Osteocyte (in vitro differentiated cells): ENCODE measurements around the gene KCNQ4. TPM values are rescaled to one million over a fixed set of nuclear protein-coding genes. Genes with fewer than 3 reads are reported as not detected.

ENCODE experiments used
- DNase-seq: peaks from one replicate; pipeline ENCODE4 v3.0.0; 2021; ENCODE audit warnings: mixed read lengths; ENCODE audit not compliant: unreplicated experiment; ENCODE audit errors: extremely low spot score
- H3K27ac Mint-ChIP-seq: one replicate; pipeline ENCODE4 v1.8.0; 2021; ENCODE audit warnings: mild to moderate bottlenecking, mixed read lengths; ENCODE audit not compliant: unreplicated experiment
- H3K27me3 Mint-ChIP-seq: one replicate; pipeline ENCODE4 v1.8.0; 2021; ENCODE audit warnings: mixed read lengths; ENCODE audit not compliant: unreplicated experiment
- H3K36me3 Mint-ChIP-seq: one replicate; pipeline ENCODE4 v1.8.0; 2021; ENCODE audit warnings: mixed read lengths; ENCODE audit not compliant: unreplicated experiment
- H3K4me1 Mint-ChIP-seq: one replicate; pipeline ENCODE4 v1.8.0; 2021; ENCODE audit warnings: mixed read lengths; ENCODE audit not compliant: unreplicated experiment
- H3K4me3 Mint-ChIP-seq: one replicate; pipeline ENCODE4 v1.8.0; 2021; ENCODE audit warnings: mild to moderate bottlenecking, moderate library complexity, mixed read lengths; ENCODE audit not compliant: unreplicated experiment
- H3K9me3 Mint-ChIP-seq: one replicate; pipeline ENCODE4 v1.8.0; 2021; ENCODE audit warnings: mixed read lengths; ENCODE audit not compliant: unreplicated experiment
- CTCF ChIP-seq: fragments of 200-600 bp; sonication (generic); IDR thresholded peaks from 2 replicates; pipeline ENCODE4 v1.5.0; 2021; ENCODE audit warnings: antibody characterized with exemption, mild to moderate bottlenecking, moderate library complexity
- total RNA-seq: library from RNA; stranded (reverse); gene quantifications from 2 replicates; pipeline ENCODE4 v1.2.1, GENCODE V29; 2021

The KCNQ4 gene
- total RNA-seq, 1 donor from 2014 or later: 0.51 TPM

- H3K27me3 Mint-ChIP-seq: no peaks in the 10 kb centered on the region
- H3K4me1 Mint-ChIP-seq: no peaks in the 10 kb centered on the region
- H3K4me3 Mint-ChIP-seq: no peak overlapping the region
- H3K36me3 Mint-ChIP-seq: peaks cover 3% of the 10 kb centered on the region
- no peak overlapping the region for H3K27ac Mint-ChIP-seq
- TF ChIP-seq CTCF: no peak
- DNase-seq: no peak
- peaks cover 6% of the 10 kb centered on the region for H3K9me3 Mint-ChIP-seq
Measured at GRCh38 chr1:40842691-40843090, 59.1 kb downstream of the KCNQ4 start.

GRCh38 chr1:40844079-40844478, 60.5 kb downstream of the KCNQ4 start:
- no peaks in the 10 kb centered on the region for H3K27me3 Mint-ChIP-seq
- no peak overlapping the region for H3K4me3 Mint-ChIP-seq
- no peak for DNase-seq
- TF ChIP-seq CTCF: no peak
- peaks cover 3% of the 10 kb centered on the region for H3K36me3 Mint-ChIP-seq
- peaks cover 6% of the 10 kb centered on the region for H3K9me3 Mint-ChIP-seq
- no peak overlapping the region for H3K27ac Mint-ChIP-seq
- peaks cover 1% of the 10 kb centered on the region for H3K4me1 Mint-ChIP-seq

GRCh38 chr1:40844887-40845878, 61.6 kb downstream of the KCNQ4 start:
- H3K4me1 Mint-ChIP-seq: peaks cover 3% of the 10 kb centered on the region
- no peaks in the 10 kb centered on the region for H3K27me3 Mint-ChIP-seq
- peaks cover 6% of the 10 kb centered on the region for H3K9me3 Mint-ChIP-seq
- no peak for TF ChIP-seq CTCF
- H3K4me3 Mint-ChIP-seq: no peak overlapping the region
- peaks cover 3% of the 10 kb centered on the region for H3K36me3 Mint-ChIP-seq
- no peak for DNase-seq
- no peak overlapping the region for H3K27ac Mint-ChIP-seq

GRCh38 chr1:40845895-40846294, 62.3 kb downstream of the KCNQ4 start:
- TF ChIP-seq CTCF: no peak
- H3K4me3 Mint-ChIP-seq: no peak overlapping the region
- no peak for DNase-seq
- peaks cover 6% of the 10 kb centered on the region for H3K9me3 Mint-ChIP-seq
- peaks cover 3% of the 10 kb centered on the region for H3K36me3 Mint-ChIP-seq
- H3K27me3 Mint-ChIP-seq: no peaks in the 10 kb centered on the region
- H3K4me1 Mint-ChIP-seq: peaks cover 3% of the 10 kb centered on the region
- H3K27ac Mint-ChIP-seq: no peak overlapping the region

- peaks cover 3% of the 10 kb centered on the region for H3K36me3 Mint-ChIP-seq
Measured at GRCh38 chr1:40847023-40847745, 63.6 kb downstream of the KCNQ4 start.

More at GRCh38 chr1:40847023-40847745, 63.6 kb downstream of the KCNQ4 start:
- peaks cover 3% of the 10 kb centered on the region for H3K4me1 Mint-ChIP-seq
- no peak overlapping the region for H3K27ac Mint-ChIP-seq
- DNase-seq: no peak
- H3K9me3 Mint-ChIP-seq: peaks cover 6% of the 10 kb centered on the region
- H3K4me3 Mint-ChIP-seq: no peak overlapping the region
- no peak for TF ChIP-seq CTCF
- H3K27me3 Mint-ChIP-seq: no peaks in the 10 kb centered on the region
